OCI-M1 (cell line): ENCODE measurements around the gene DHRSX.
"Not testable (repeated sequence)": the region's sequence is repeated elsewhere in the genome, so short reads cannot be mapped to it uniquely, and the experiment has no call there.

Source experiments
- DNase-seq: peaks from one replicate; lab custom pipeline; 2025; lab: John Stamatoyannopoulos, UW

Gene DHRSX

GRCh38 chrX:2214138-2214823, 286.5 kb downstream of the DHRSX start:
- not testable (repeated sequence) for DNase-seq

DNA sequence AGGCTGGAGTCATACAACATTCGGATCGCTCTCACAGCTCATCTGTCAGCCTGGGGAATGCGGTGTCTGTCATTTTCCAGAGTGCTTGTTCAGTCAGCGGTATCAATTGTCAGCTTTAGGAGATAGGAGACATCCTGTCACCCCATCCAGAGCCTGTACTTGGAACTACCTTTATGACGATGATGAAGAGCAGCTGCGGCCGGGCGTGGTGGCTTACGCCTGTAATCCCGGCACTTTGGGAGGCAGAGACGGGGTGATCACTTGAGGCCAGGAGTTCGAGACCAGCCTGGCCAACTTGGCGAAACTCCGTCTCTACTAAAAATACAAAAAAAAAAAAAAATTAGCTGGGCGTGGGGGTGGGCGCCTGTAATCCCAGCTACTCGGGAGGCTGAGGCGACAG, 289.1 kb downstream of the DHRSX start:
- DNase-seq: not testable (repeated sequence)

GRCh38 chrX:2193273-2193592, 307.5 kb downstream of the DHRSX start:
- no peak for DNase-seq

DNA sequence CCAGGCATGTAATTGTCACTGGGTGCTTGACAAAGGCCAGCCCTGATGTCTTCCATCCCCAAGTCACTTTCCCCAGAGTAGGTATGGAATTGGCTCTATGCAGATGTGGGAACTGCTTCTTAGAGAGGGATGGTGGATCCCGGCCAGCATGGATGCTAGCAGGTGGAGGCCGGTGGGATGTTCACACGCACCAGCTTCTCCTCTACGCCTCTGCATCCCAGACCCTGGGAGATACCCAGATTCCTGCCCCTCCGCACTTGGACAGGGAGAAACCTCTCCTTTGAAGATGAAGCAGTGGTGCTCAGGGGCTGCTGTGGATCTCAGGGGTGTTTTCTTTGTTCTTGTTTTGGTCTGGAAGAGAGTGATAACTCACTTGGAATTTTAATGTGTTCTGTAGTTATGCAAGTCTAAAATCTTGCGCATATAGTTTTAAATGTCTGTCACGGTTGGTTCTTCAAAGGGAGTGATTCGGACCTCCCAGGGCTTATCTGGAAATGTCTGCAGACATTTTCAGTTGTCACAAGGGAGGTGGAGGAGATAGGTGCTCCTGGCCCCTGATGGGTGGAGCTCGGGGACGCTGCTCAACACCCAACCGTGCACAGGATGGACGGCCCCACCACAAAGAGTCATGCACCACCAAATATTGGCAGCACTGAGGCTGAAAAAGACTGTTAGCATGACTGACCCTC, 308.0 kb downstream of the DHRSX start:
- DNase-seq: no peak

- DNase-seq: no peak
Measured at GRCh38 chrX:2188840-2189239, 311.9 kb downstream of the DHRSX start.

GRCh38 chrX:2188330-2188792, 312.4 kb downstream of the DHRSX start:
- no peak for DNase-seq

- no peak for DNase-seq
Measured at GRCh38 chrX:2187352-2188115, 313.2 kb downstream of the DHRSX start.

GRCh38 chrX:2185341-2186082, 315.3 kb downstream of the DHRSX start:
- DNase-seq: no peak

- DNase-seq: no peak
Measured at GRCh38 chrX:2184089-2184488, 316.7 kb downstream of the DHRSX start.

DNA sequence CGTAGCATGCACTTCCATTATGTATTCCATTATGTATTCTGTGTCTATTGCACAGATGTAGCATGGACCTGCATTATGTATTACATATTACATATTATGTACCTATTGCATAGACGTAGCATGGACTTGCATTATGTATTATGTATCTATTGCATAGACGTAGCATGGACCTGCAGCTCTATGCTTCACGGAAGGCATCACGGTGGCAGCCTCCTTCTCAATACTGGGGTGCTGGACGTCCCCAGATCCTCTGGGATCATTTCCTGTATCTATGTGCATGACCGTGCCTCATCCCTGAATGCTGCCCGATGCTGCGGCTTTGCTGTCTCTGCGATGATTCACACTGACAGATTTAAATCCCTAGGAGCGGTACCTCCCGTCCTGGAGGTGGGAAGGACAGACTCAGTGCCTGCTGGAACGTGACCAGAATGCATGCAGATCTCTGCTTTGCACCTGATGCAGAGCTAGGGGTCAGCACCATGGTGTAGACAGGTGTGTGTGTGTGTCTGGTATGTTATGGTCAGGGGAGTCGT, 317.5 kb downstream of the DHRSX start:
- DNase-seq: no peak

DNA sequence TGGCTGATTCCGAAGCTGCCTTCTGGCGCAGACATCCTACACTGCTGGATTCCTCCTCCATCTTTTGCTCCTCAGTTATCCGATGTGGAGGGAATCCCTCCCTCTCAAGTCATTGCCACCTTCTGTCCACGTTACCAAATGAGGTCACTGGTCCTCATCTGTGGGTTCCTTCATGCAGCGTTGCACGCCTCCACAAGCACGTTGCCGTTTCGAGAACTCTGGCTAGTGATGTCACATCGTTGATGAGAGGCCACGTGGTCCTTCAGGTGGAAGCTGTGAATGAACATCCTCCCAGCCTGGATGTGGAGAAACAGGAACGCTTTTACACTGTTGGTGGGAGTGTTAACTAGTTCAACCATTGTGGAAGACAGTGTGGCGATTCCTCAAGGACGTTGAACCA, 323.2 kb downstream of the DHRSX start:
- no peak for DNase-seq

DNA sequence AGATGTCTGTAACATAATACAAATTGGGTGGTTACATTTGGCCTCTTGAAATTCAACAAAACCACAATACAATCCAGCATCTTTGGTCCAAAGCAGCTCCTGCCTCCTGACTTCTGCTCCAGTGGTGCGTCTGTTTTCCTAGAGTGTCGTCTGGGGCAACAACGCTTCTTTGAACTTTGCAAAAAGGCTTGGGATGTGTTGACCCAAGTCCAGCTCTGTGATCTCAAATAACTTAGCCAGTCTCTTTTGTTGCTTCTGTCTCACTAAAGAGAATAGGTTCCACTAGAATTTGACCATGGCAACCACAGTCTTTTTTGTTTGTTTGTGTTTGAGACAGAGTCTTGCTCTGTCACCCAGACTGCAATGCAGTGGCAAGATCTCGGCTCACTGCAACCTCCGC, 324.0 kb downstream of the DHRSX start:
- DNase-seq: no peak

GRCh38 chrX:2176274-2176673, 324.5 kb downstream of the DHRSX start:
- DNase-seq: no peak

DNA sequence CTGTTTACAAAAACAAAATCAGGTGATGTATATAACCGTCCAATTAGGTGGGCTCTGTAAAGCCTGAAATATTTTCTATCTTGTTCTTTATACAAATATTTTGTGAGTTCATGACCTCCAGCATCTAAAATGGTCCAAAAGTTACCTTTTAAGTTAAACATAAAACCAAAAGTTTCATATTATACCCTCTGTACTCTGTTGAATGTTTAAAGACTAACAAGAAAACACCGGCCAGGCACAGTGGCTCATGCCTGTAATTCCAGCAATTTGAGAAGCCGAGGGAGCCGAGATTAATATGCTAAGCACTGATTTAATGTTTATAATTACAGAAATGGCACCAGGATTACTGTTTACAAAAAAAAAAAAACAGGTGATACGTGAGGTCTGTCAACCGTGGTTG, 328.4 kb downstream of the DHRSX start:
- no peak for DNase-seq
